Glutamatergic neuron (in vitro differentiated cells): ENCODE results near the gene CBX1. TPM values are rescaled to one million over a fixed set of nuclear protein-coding genes. Genes with fewer than 3 reads are reported as not detected.
"Not testable (repeated sequence)": the region's sequence is repeated elsewhere in the genome, so short reads cannot be mapped to it uniquely, and the experiment has no call there.

Source experiments
- DNase-seq: peaks from one replicate; pipeline ENCODE4 v3.0.0; 2022
- H3K27ac Mint-ChIP-seq: one replicate; pipeline ENCODE4 v1.8.0; 2020; ENCODE audit warnings: mild to moderate bottlenecking, mixed read lengths, inconsistent platforms; ENCODE audit not compliant: unreplicated experiment
- H3K27me3 Mint-ChIP-seq: one replicate; pipeline ENCODE4 v1.8.0; 2020; ENCODE audit warnings: mild to moderate bottlenecking, moderate library complexity, mixed read lengths, inconsistent platforms; ENCODE audit not compliant: unreplicated experiment
- H3K36me3 Mint-ChIP-seq: one replicate; pipeline ENCODE4 v1.8.0; 2020; ENCODE audit warnings: mild to moderate bottlenecking, mixed read lengths, inconsistent platforms; ENCODE audit not compliant: unreplicated experiment
- H3K4me1 Mint-ChIP-seq: one replicate; pipeline ENCODE4 v1.8.0; 2020; ENCODE audit warnings: mild to moderate bottlenecking, low read depth, mixed read lengths, inconsistent platforms; ENCODE audit not compliant: unreplicated experiment
- H3K4me3 Mint-ChIP-seq: one replicate; pipeline ENCODE4 v1.8.0; 2020; ENCODE audit warnings: mild to moderate bottlenecking, mixed read lengths, inconsistent platforms; ENCODE audit not compliant: unreplicated experiment
- H3K9me3 Mint-ChIP-seq: one replicate; pipeline ENCODE4 v1.8.0; 2020; ENCODE audit warnings: mild to moderate bottlenecking, moderate library complexity, mixed read lengths, inconsistent platforms; ENCODE audit not compliant: unreplicated experiment
- CTCF ChIP-seq: fragments of 200-600 bp; sonication (generic); IDR thresholded peaks from one replicate; pipeline ENCODE4 v1.5.0; 2021; ENCODE audit not compliant: partially characterized antibody, unreplicated experiment
- total RNA-seq: library from RNA; stranded (reverse); fragmentation: NEBNext Ultra II Directional; extraction: Animal tissue kit (Norgen Biotek cat#: 25700); gene quantifications from one replicate; pipeline ENCODE4 v1.2.1, GENCODE V29; 2021; ENCODE audit not compliant: unreplicated experiment

Gene CBX1
- total RNA-seq, 1 donor from 2014 or later = 141 TPM

GRCh38 chr17:48074322-48075081, 26.8 kb downstream of the CBX1 start:
- no peaks in the 10 kb centered on the region for H3K27me3 Mint-ChIP-seq
- no peak overlapping the region for H3K4me3 Mint-ChIP-seq
- H3K27ac Mint-ChIP-seq = no peak overlapping the region
- TF ChIP-seq CTCF = peak; percentile 70
- H3K4me1 Mint-ChIP-seq = no peaks in the 10 kb centered on the region
- no peaks in the 10 kb centered on the region for H3K9me3 Mint-ChIP-seq
- peak; percentile 80 for DNase-seq
- peaks cover 4% of the 10 kb centered on the region for H3K36me3 Mint-ChIP-seq

GRCh38 chr17:48073566-48074094, 27.6 kb downstream of the CBX1 start:
- not testable (repeated sequence) for H3K4me3 Mint-ChIP-seq, H3K36me3 Mint-ChIP-seq

DNA sequence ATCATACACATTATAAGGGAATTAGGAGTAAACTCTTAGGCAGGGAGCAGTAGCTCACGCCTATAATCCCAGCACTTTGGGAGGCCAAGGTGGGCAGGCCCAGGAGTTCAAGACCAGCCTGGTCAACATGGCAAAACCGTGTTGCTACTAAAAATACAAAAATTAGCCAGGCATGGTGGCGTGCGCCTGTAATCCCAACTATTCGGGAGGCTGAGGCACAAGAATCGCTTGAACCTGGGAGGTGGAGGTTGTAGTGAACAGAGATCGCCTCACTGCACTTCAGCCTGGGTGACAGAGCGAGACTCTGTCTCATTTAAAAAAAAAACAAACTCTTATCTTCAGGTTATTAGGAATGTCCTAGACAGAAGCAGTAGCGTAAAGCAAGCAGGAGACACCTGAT, 28.5 kb downstream of the CBX1 start:
- not testable (repeated sequence) for H3K36me3 Mint-ChIP-seq, H3K27ac Mint-ChIP-seq, H3K4me3 Mint-ChIP-seq, DNase-seq, H3K4me1 Mint-ChIP-seq, H3K9me3 Mint-ChIP-seq, H3K27me3 Mint-ChIP-seq

More at GRCh38 chr17:48073566-48074094, 27.6 kb downstream of the CBX1 start:
- not testable (repeated sequence) for DNase-seq, H3K9me3 Mint-ChIP-seq, H3K27me3 Mint-ChIP-seq, H3K4me1 Mint-ChIP-seq, H3K27ac Mint-ChIP-seq

DNA sequence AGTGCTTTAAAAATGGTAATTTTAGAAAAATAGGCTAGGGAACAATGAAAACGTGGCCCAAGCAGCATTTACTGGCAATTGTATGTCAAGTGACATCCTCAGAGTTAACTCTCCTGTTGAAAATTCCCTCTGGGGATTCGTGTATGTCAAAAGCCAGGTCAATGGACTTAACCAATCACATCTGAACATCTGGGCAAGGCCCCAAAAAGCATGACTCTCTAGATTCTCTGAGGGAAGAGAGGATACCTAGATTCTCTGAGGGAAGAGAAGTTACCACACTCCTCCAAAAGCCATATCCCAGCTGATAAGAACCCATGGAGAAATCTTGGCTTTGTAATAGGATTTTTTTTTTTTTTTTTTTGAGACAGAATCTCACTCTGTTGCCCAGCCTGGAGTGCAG, 29.6 kb downstream of the CBX1 start:
- Mint-ChIP-seq H3K4me1 (no peaks in the 10 kb centered on the region), H3K36me3 (peaks cover 4% of the 10 kb centered on the region), H3K4me3 (no peak overlapping the region), H3K9me3 (no peaks in the 10 kb centered on the region), H3K27me3 (no peaks in the 10 kb centered on the region), H3K27ac (no peak overlapping the region)
- TF ChIP-seq CTCF = no peak
- no peak for DNase-seq

GRCh38 chr17:48070195-48070594, 31.1 kb downstream of the CBX1 start:
- Mint-ChIP-seq H3K4me1 (no peaks in the 10 kb centered on the region), H3K27me3 (peaks cover under 1% of the 10 kb centered on the region), H3K36me3 (peaks cover 4% of the 10 kb centered on the region), H3K27ac (no peak overlapping the region), H3K4me3 (no peak overlapping the region), H3K9me3 (no peaks in the 10 kb centered on the region)
- DNase-seq = no peak
- TF ChIP-seq CTCF = no peak

- H3K4me1 Mint-ChIP-seq = no peaks in the 10 kb centered on the region
- peak; percentile 69 for TF ChIP-seq CTCF
- H3K36me3 Mint-ChIP-seq = peaks cover 4% of the 10 kb centered on the region
- peak; percentile 36 for DNase-seq
- H3K27me3 Mint-ChIP-seq = peaks cover 2% of the 10 kb centered on the region
- H3K27ac Mint-ChIP-seq = peak overlapping the region; percentile 44
- H3K4me3 Mint-ChIP-seq = no peak overlapping the region
- H3K9me3 Mint-ChIP-seq = no peaks in the 10 kb centered on the region
Observed at GRCh38 chr17:48068491-48068961, 32.8 kb downstream of the CBX1 start.

GRCh38 chr17:48067808-48068207, 33.5 kb downstream of the CBX1 start:
- H3K4me1 Mint-ChIP-seq, DNase-seq, H3K27ac Mint-ChIP-seq, H3K27me3 Mint-ChIP-seq, H3K9me3 Mint-ChIP-seq, H3K36me3 Mint-ChIP-seq, H3K4me3 Mint-ChIP-seq: not testable (repeated sequence)
